ENCODE results near the gene KRTAP4-16.
"Not testable (repeated sequence)": the region's sequence is repeated elsewhere in the genome, so short reads cannot be mapped to it uniquely, and the experiment has no call there.

Gene KRTAP4-16

DNA sequence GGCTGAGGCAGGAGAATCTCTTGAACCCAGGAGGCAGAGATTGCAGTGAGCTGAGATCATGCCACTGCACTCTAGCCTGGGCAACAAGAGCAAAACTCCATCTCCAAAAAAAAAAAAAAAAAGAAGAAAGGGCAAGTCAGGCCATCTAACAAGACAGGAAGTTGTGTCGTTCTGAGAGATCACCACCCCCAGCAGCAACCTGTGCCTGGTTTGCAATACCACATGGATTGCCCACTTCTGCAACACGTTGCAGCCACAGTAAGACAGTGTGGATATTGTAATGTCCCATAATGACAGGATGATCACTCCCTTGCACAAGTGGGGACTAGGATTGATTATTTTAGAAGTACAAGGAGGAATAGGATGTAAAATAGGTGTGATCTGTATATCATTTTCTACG is 33.0 kb downstream of the KRTAP4-16 start:
- DNase-seq, result no peak

GRCh38 chr17:41067281-41067680 is 34.7 kb downstream of the KRTAP4-16 start:
- DNase-seq, result no peak

- no peak for DNase-seq
Observed at GRCh38 chr17:41065829-41066624, 36.0 kb downstream of the KRTAP4-16 start, which contains the start of gene KRTAP2-4. Gene KRTAP2-4 (minus strand): TSS chr17:41065879. CDS start chr17:41065845, 34 bp downstream.

- not testable (repeated sequence) for DNase-seq
Observed at GRCh38 chr17:41065016-41065689, 36.9 kb downstream of the KRTAP4-16 start.

GRCh38 chr17:41064301-41064700 is 37.7 kb downstream of the KRTAP4-16 start:
- no peak for DNase-seq

GRCh38 chr17:41063449-41063848 is 38.6 kb downstream of the KRTAP4-16 start:
- DNase-seq, result no peak

- DNase-seq, result no peak
Observed at GRCh38 chr17:41061964-41062363, 40.0 kb downstream of the KRTAP4-16 start.

DNA sequence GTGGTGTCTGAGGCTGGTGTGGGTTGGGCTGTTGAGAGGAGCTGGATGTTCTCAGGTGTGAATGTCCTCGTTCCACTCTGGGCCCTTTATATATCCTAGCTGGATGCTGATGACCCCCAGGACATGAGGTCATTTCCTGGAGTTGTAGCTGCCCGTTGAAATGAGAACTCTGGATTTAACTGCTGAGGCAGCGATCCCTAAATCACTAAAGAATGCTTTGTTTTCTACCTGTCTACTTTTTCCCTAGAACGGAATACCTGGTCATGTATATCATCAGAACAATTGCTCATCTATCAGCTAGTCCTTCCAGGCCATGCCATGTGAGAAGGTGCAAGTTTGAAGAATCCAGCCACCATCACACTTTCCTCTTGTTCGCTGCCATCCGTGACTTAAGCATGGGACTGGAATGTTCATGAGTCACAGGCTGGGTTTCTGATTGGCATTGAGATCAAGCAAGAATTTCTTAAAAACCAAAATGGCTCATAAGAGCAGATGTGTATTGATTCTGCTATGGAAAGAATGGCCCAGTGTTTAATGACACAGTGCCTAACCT is 41.9 kb downstream of the KRTAP4-16 start, which contains the start of gene KRTAP2-3:
KRTAP2-3 (minus strand) TSS at position 63 of the 553 bp plus-strand sequence. CDS start 64 bp downstream, outside the sequence.
- no peak for DNase-seq

DNA sequence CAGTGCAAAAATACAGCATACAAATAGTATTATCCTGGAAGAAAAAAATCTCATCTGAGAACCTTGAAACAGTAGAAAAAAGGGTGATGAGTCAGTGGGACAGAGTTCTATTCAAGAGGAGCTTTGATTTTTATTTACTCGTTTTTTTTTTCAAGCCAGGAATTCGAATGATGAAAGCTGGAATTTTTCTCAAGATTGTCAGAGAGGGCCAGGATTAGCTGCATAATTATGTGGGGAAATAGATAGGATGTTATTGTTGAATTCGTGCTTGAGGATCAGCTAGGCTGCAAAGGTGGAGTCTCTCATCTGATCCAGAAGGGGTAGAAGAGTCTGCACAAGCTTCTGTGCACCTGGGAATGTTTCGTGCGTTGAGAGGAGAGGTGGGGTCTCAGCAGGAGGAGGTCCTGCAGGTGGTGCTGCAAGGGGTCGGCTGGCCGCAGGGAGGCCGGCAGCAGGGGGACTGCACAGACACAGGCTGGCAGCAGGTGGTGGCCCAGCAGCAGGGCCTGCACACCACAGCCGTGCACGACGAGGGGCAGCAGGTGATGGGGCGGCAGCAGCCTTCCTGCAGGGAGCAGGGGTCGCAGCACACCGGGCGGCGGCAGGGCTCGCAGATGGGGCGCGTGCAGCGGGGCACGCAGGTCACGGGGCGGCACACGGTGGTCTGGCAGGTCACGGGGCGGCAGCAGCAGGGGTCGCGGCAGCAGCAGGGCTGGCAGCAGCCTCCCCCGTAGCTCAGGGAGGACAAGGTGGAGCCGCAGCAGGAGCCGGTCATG is 42.5 kb downstream of the KRTAP4-16 start:
- DNase-seq, result not testable (repeated sequence)

- no peak for DNase-seq
Observed at GRCh38 chr17:41058741-41059140, 43.3 kb downstream of the KRTAP4-16 start.

DNA sequence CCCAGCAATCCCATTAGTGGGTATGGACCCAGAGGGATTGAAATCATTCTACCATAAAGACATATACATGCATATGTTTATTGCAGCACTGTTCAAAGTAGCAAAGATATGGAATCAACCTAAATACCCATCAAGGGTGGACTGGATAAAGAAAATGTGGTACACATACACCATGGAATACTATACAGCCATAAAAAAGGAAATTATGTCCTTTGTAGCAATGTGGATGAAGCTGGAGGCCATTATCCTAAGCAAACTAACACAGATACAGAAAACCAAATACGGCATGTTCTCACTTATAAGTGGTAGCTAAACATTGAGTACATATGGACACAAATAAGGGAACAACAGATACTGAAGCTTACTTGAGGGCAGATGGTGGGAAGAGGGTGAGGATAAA is 44.5 kb downstream of the KRTAP4-16 start:
- no peak for DNase-seq

GRCh38 chr17:41055130-41055529 is 46.9 kb downstream of the KRTAP4-16 start, which contains the start of gene KRTAP2-2:
Gene KRTAP2-2 (minus strand): TSS chr17:41055230. CDS start chr17:41055211, 19 bp downstream.
- not testable (repeated sequence) for DNase-seq

GRCh38 chr17:41054556-41054955 is 47.5 kb downstream of the KRTAP4-16 start:
- not testable (repeated sequence) for DNase-seq

GRCh38 chr17:41054025-41054424 is 48.0 kb downstream of the KRTAP4-16 start:
- no peak for DNase-seq

- no peak for DNase-seq
Observed at GRCh38 chr17:41052566-41052965, 49.4 kb downstream of the KRTAP4-16 start.
